Measurements from ENCODE around the gene FRG2.
"Not testable (repeated sequence)": the region's sequence is repeated elsewhere in the genome, so short reads cannot be mapped to it uniquely, and the experiment has no call there.

FRG2 gene

GRCh38 chr4:190027156-190027555 lies at the start of gene FRG2:
Gene FRG2, minus strand, starts transcription at chr4:190027256. Its CDS starts 52 bp downstream, at chr4:190027204.
- DNase-seq (ENCODE audit: extremely low spot score); CTCF ChIA-PET; POLR2A ChIA-PET: not testable (repeated sequence)

- DNase-seq (ENCODE audit: extremely low spot score); CTCF ChIA-PET; POLR2A ChIA-PET: not testable (repeated sequence)
These were observed 41.3 kb upstream of the FRG2 start for GRCh38 chr4:190068351-190068750.

GRCh38 chr4:190064805-190065204 lies 37.7 kb upstream of the FRG2 start:
- DNase-seq (ENCODE audit: extremely low spot score); POLR2A ChIA-PET; CTCF ChIA-PET: not testable (repeated sequence)

GRCh38 chr4:190064342-190064741 lies 37.3 kb upstream of the FRG2 start, which contains the start of gene DBET:
Gene DBET, plus strand, starts transcription at chr4:190064502.
- CTCF ChIA-PET; POLR2A ChIA-PET; DNase-seq (ENCODE audit: extremely low spot score): not testable (repeated sequence)

- DNase-seq (ENCODE audit: extremely low spot score); CTCF ChIA-PET; POLR2A ChIA-PET: not testable (repeated sequence)
These were observed 31.9 kb upstream of the FRG2 start for GRCh38 chr4:190058997-190059396.

GRCh38 chr4:190049378-190050239 lies 22.6 kb upstream of the FRG2 start:
- CTCF ChIA-PET, POLR2A ChIA-PET: not testable (repeated sequence)

GRCh38 chr4:190047627-190048026 lies 20.6 kb upstream of the FRG2 start:
- CTCF ChIA-PET; DNase-seq (ENCODE audit: extremely low spot score); POLR2A ChIA-PET: not testable (repeated sequence)

More at GRCh38 chr4:190049378-190050239, 22.6 kb upstream of the FRG2 start:
- DNase-seq (ENCODE audit: extremely low spot score), result not testable (repeated sequence)

- DNase-seq (ENCODE audit: extremely low spot score); CTCF ChIA-PET; POLR2A ChIA-PET: not testable (repeated sequence)
These were observed 13.8 kb upstream of the FRG2 start for GRCh38 chr4:190040873-190041272.

GRCh38 chr4:190037704-190038388 lies 10.8 kb upstream of the FRG2 start:
- DNase-seq (ENCODE audit: extremely low spot score); CTCF ChIA-PET; POLR2A ChIA-PET: not testable (repeated sequence)

GRCh38 chr4:190031264-190031663 lies 4.2 kb upstream of the FRG2 start:
- CTCF ChIA-PET, POLR2A ChIA-PET: not testable (repeated sequence)

GRCh38 chr4:190022614-190023281 lies 4.3 kb downstream of the FRG2 start:
- DNase-seq (ENCODE audit: extremely low spot score); CTCF ChIA-PET; POLR2A ChIA-PET: not testable (repeated sequence)

More at GRCh38 chr4:190031264-190031663, 4.2 kb upstream of the FRG2 start:
- not testable (repeated sequence) for DNase-seq (ENCODE audit: extremely low spot score)

- POLR2A ChIA-PET; CTCF ChIA-PET; DNase-seq (ENCODE audit: extremely low spot score): not testable (repeated sequence)
These were observed 5.1 kb downstream of the FRG2 start for GRCh38 chr4:190021973-190022372.

GRCh38 chr4:190020790-190021717 lies 6.0 kb downstream of the FRG2 start:
- ChIA-PET POLR2A (no interaction called here), CTCF (no interaction called here)
- no peak for TF ChIP-seq HDGF (IDR thresholded peaks at IDR 0.05; ENCODE audit: borderline replicate concordance)
- TF ChIP-seq L3MBTL2 (conservative IDR thresholded peaks at IDR 0.05), result no peak
- no peak for TF ChIP-seq PKNOX1 (IDR thresholded peaks at IDR 0.05)
- no peak for DNase-seq (ENCODE audit: extremely low spot score)

- CTCF ChIA-PET; DNase-seq (ENCODE audit: extremely low spot score); POLR2A ChIA-PET: not testable (repeated sequence)
These were observed 7.1 kb downstream of the FRG2 start for GRCh38 chr4:190019859-190020463.
